GM18868 (cell line): ENCODE results near the gene GNG8.
A peak's percentile ranks its signal among the peaks of the same experiment; 100 is the strongest.
"Not testable (repeated sequence)": the region's sequence is repeated elsewhere in the genome, so short reads cannot be mapped to it uniquely, and the experiment has no call there.

Source experiments
- ATAC-seq: cut with Tn5 transposase; IDR thresholded peaks from one replicate; pipeline ENCODE4 v1.9.1; 2021; ENCODE audit warnings: mild to moderate bottlenecking, moderate library complexity; ENCODE audit not compliant: unreplicated experiment

GNG8 gene

DNA sequence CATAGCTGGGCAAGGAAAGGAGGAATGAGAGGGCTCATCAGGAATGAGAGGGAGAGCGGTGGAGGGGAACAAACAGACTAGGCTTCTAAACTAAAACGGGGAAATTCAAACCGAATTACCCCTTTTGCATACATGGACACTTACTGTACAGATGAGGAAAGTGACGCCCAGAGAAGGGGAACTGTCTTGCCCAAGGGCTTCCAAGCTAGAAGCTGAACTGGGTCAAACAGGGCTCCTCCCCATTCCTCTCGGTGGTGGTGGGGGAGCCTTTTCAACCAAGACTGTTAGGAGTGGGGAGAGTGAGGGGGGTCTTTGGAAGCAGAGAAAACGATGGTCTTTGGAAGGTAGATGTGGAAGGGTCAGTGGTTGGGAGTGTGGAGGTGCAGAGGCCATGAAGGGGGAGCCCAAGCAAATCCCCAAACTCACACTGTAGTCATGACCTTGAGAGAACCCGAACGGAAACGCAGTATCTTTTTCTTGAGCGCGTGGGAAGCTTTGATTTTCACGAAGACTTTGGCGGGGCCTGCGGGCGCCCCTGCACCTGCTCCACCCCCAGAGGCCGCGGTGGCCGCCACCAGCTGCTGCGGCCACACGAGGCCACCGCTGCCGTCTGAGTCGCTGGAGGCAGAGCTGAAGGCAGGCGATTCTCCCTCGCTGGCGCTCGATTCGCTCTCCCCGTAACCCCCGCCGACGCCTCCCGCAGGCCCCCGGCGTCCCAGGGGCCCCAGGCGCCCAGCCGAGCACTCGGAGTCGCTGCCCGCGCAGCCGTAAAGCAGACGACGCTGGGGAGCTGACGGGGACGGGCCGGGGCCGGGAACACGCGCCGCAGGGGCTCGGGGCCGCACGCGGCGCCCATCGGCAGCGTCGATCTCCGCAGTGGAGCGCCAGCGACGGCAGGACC lies 12.3 kb upstream of the GNG8 start:
- no peak for ATAC-seq

GRCh38 chr19:46646402-46646801 lies 10.4 kb upstream of the GNG8 start:
- ATAC-seq: no peak

GRCh38 chr19:46644720-46645119 lies 8.7 kb upstream of the GNG8 start:
- no peak for ATAC-seq

GRCh38 chr19:46640656-46641055 lies 4.7 kb upstream of the GNG8 start:
- ATAC-seq: no peak

DNA sequence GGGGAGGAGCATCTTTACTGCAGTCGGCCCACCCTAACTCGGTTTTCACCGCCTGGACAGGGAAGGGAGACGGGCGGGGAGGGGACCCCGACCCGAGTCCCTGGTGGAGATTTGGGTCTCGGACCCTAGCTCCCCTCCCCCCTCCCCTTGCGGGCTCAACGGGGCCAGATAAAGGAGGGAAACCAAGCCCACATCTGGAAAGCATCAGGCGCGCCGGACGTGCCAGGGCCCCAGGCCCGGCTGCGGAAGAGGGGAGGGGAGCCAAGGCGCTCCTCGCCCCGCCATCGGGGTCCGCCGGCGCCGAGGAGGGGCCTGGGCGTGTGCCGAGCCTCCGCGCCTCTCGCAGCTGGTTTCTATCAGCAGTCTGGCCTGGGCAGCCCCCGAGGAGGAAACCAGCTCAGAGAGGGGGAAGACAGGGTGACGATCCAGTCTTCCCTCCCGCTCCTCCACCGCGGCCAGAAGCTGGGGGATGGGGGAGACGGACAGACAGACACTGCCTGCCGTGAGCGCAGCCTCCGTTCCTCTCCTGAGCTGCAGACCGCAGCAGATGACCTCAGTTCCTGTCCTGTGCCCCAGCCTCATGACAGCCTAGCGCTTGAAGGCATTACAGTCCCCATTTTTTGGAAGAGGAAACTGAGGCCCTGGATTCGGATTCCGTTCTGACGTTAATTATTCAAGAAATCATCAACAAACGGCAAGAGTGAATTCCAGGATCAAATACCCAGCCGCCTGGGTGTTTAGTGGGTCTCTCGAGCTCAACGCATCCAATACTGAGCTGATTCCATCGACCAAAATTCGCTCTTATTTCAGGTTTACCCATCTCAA lies 3.6 kb upstream of the GNG8 start:
- ATAC-seq: no peak

GRCh38 chr19:46637224-46637623 lies 1.2 kb upstream of the GNG8 start:
- ATAC-seq: no peak

DNA sequence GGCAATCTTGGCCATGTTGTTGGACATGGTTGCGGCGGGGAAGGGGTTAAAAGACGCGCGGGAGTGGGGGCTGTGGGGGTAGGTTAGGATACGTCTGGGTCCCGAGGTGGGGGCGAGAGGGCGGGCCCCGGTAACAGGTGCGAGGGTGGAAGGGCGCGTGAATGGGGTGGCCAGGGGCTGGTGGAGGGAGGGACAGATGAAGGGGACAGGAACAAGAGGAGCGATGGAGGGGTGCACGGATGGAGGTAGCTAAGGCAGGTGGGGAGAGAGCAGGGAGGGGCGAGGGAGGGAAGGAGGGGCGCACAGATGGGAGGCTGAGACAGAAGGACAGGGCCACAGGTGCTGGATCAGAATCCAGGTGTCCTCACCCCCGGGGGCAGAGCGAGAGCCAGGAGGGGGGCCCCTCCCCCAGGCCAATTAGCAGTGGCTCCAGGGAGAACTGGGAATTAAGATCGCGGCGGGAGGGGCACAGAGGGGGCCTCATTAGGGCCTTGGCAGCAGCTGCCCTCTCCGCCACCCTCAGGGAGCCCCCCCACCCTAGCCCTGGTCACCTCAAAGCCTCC lies 1.3 kb downstream of the GNG8 start:
- no peak for ATAC-seq

DNA sequence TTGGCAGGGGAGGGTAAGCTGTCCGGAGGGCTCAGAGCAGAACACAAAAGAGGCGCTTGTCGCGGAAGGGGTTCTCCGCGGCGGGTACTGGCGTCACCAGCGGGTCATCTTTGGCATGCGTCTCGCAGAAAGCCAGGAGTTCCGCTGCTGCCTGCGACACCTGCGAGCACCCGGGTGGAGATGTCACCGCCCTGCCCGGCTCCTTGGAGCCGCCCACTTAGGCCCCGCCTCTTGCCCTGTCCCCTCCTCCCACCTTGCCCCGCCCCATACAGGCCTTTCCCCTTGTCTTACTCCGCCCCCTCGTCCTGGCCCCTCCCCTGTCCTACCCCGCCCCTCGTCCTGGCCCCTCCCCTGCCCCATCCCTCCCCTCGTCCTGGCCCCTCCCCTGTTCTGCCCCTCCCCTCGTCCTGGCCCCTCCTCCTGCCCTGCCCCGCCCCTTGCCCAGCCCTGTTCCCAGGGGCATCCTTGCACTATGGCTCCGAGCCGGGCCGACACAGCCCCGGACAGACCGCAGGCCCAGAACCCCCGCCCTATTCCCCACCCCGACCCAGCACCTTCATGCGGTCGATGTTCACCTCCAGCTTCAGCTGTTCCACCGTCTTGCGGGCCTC lies 1.9 kb downstream of the GNG8 start:
- peak; percentile 39 for ATAC-seq

DNA sequence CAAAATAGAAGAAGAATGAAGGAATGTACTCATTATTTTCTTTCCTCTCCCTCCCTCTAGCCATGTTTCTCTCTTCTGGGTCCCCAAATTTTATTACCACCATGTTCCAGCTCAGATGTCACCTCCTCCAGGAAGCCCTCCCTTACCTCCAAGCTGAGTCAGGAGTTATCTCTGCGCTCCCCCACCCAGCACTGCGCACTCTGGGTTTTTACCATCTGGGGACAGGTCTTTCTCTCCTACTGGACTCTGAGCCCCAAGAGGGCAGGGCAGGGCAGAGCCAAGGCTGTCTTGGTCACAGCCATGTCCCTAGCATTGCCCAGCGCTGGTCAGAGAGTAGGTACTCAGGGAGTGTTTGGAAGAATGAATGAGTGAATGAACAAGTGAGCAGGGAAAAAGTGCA lies 2.9 kb downstream of the GNG8 start:
- ATAC-seq: no peak

GRCh38 chr19:46631481-46631880 lies 4.5 kb downstream of the GNG8 start:
- no peak for ATAC-seq

GRCh38 chr19:46630586-46631205 lies 5.3 kb downstream of the GNG8 start:
- no peak for ATAC-seq

DNA sequence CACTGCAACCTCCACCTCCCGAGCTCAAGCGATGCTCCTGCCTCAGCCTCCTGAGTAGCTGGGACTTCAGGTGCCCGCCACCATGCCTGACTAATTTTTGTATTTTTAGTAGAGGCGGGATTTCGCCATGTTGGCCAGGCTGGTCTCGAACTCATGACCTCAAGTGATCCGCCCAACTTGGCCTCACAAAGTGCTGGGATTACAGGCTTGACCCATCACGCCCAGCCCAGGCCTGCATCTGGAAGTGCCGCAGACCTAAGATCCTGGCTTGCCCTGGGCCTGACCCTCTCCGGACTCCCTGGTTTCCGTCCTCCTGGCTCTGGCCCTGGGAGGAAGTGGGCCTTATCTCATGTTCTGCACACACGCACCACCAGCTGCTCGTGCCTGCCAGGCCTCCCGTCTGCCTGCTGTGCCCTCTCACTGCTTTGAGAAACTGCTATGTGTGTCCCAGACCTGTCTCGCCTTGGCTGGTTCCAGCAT lies 6.4 kb downstream of the GNG8 start:
- ATAC-seq: no peak

DNA sequence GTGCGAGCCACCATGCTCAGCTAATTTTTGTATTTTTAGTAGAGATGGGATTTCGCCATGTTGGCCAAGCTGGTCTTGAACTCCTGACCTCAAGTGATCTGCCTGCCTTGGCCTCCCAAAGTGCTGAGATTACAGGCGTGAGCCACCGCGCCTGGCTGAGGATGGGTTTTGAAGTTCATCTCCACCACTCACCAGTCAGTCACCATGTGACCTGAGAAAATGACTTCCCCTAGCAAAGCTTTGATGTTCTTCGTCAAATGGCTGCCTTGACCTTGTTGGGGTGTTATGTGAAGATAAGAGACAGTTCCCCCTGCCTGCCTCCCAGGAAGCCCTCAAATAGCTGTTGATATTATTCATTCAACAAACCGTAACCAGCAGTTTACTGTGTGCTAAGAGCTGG lies 7.0 kb downstream of the GNG8 start:
- not testable (repeated sequence) for ATAC-seq

DNA sequence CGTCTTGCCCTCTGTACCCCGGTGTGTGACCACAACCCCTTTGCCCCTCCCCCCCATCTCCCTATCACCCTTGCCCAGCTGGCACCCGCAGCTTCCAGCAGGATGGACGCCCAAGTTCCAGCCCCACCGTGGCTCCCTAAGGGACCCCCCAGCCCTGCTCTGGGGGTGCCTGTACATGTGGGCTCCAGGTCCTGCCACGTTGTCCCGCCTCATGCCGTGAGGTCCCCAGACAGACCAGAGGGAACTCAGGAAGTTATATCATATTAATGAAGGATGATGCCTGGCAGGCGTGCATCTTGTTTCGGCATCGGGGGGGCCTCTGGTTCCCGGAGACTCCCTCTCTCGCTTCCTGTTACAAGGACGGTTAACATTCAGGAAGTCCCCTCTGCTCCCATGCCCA lies 9.6 kb downstream of the GNG8 start:
- no peak for ATAC-seq

DNA sequence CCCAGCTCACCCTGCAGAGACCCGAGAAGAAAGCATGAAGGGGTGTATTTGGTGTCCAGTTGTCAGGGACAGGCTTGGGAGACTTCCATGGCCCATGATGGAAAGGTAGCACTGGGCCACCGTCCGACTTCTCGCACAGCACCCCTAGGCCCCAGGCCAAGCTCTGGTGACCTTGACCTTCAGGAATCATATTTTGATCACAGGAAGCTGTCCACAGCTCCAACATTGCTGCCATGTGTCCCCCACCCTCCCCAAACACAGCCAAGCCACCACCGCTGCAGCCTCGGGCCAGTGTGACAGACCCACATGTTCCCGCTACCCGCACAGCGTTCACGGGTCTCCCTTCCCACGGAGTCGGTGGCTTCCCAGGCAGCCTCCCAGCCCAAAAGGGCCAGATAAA lies 10.3 kb downstream of the GNG8 start:
- no peak for ATAC-seq

- ATAC-seq: no peak
Measured at GRCh38 chr19:46624958-46625661, 10.9 kb downstream of the GNG8 start, which contains the start of gene PTGIR. Gene PTGIR, minus strand, starts transcription at chr19:46625089. Its CDS starts 864 bp downstream, at chr19:46624225.

DNA sequence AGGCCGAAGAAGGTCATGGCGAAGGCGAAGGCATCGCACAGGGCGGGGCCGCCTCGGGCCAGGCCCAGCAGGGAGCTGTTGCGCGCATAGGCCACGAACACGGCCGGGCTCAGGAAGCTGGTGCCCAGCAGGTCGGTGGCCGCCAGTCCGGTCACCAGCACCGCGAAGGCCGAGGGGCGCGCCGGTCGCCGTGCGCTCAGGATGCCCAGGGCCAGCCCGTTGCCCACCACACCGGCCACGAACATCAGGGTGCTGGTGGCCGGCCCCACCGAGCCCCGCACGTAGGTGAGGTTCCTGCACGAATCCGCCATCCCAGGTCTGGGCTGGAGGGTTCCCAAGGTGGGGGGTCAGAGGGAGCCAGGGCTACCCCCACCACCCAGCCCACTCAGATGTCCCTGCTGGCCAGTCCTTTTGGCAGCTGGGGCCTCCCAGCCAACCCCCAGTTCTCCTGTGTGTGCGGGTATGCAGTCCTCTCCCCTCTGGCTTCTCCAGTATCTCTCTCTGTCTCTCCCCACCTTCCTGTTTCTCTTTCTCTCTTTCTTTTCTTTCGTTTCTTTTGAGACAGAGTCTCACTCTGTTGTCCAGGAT lies 12.0 kb downstream of the GNG8 start:
- ATAC-seq: no peak

DNA sequence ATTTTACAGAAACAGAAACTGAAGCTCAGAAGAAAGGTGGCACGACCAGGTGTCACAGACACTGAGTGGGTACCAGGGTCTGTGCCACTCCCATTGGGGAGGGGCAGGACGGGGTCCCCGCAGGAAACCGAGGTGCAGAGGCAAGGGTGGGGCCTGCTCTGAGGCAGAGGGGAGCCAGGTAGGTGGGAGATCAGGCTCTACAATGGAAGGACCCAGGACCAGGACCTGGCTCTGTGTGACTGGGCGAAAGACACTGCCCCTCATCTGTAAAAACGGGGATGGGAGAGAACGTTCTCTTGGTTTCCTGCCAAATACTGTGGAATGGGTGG lies 13.9 kb downstream of the GNG8 start:
- ATAC-seq: no peak

GRCh38 chr19:46621191-46622117 lies 14.5 kb downstream of the GNG8 start:
- ATAC-seq: no peak
